ENCODE data around the gene CAMK4. TPM values are rescaled to one million over a fixed set of nuclear protein-coding genes. Genes with fewer than 3 reads are reported as not detected.
A peak's percentile ranks its signal among the peaks of the same experiment; 100 is the strongest.

CAMK4 gene
- total and polyA plus RNA-seq, 9 of the 15 experiments (the other 6 are each of a cell fraction or from before 2014, with no cell fraction given): 0.35 TPM; not detected in 8

DNA sequence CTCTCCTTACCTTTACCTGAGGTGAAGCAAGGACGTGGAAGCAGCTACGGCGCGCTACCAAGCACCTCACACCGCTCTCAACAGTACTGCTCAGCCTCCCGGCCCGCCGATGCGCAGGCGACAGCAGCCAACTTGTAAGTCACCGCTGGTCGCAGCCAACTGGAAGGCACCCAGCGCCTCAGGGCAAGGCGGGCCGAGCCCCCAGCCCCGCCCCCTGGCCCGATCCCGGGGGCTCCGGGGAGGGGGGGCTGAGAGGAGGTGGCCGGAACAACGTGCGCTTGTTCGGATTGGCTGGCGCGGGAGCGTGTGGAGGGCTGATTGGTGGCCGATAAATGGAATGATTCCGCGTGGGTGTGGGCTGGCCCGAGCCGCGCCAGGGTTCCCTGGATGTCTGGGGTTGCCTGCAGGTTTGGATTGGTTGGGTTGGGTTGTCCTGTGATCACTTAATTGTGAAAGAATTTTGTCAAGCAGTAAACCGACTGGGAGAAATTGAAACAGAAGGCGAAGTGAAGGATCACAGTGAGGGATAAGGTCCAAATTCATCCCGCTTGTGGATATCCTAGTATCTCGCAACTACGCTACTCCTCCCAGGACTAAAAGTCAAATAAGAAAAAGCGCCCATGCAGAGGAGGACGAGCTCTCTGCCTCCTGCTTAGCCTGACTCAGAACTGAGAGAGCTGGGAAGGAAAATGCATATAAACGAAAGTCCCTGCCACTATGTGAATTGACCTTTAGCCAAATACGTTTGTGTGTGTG is 288.4 kb downstream of the CAMK4 start, which contains the start of gene STARD4 (continued):
- TF ChIP-seq FOXM1 (IDR thresholded peaks at IDR 0.05; ENCODE audit: low read depth) (peak; percentile 62), FOXM1 (CRISPR knock-in tag; IDR thresholded peaks at IDR 0.05; ENCODE audit: low read depth) (no peak), ZNF124 (CRISPR knock-in tag; IDR thresholded peaks at IDR 0.05) (no peak), NBN (IDR thresholded peaks at IDR 0.05; ENCODE audit: low read depth) (peak; percentile 59; the same call in 1 of the 2 replicates), ZNF766 (CRISPR knock-in tag; conservative IDR thresholded peaks at IDR 0.05) (0 out of 2 replicates have a peak, but pooled peaks have one; percentile 12), ZBTB7A (IDR thresholded peaks at IDR 0.05; ENCODE audit: borderline replicate concordance, control insufficient read depth, low read depth, low read length) (peak; percentile 91), KDM1A (IDR thresholded peaks at IDR 0.05) (peak in 1 of 2 experiments; percentile 68; a peak in 2 of 4 replicates), YY1 (IDR thresholded peaks at IDR 0.05; ENCODE audit: borderline replicate concordance in 1 of 3, control insufficient read depth in 1 of 3, extremely low read depth in 1 of 3, insufficient read depth in 3 of 3, insufficient read length in 1 of 3, insufficient replicate concordance in 2 of 3, low read depth in 1 of 3, low read length in 2 of 3) (peak in 2 of 3 experiments; percentile 78 to 85), SOX6 (IDR thresholded peaks at IDR 0.05) (no peak), MYBL2 (IDR thresholded peaks at IDR 0.05; ENCODE audit: low read depth) (peak; percentile 14; the same call in 1 of the 2 replicates), MYBL2 (CRISPR knock-in tag; IDR thresholded peaks at IDR 0.05; ENCODE audit: borderline replicate concordance) (no peak), HCFC1 (IDR thresholded peaks at IDR 0.05; ENCODE audit: low read depth, low read length) (peak; percentile 6; the same call in 1 of the 2 replicates), PML (IDR thresholded peaks at IDR 0.05; ENCODE audit: low read length) (peak; percentile 82), BRD9 (IDR thresholded peaks at IDR 0.05; ENCODE audit: low read depth, partially characterized antibody) (peak; percentile 90), CTBP1 (IDR thresholded peaks at IDR 0.05; ENCODE audit: borderline replicate concordance) (peak; percentile 69), NR2C2 (CRISPR knock-in tag; IDR thresholded peaks at IDR 0.05) (no peak), NR2C2 (tag; IDR thresholded peaks at IDR 0.05) (peak; percentile 80), MTA3 (IDR thresholded peaks at IDR 0.05; ENCODE audit: borderline replicate concordance) (peak; percentile 72; the same call in 1 of the 2 replicates), MYC (IDR thresholded peaks at IDR 0.05; ENCODE audit: low read depth, low read length) (peak; percentile 72), MYC (CRISPR knock-in tag; IDR thresholded peaks at IDR 0.05; ENCODE audit: borderline replicate concordance, low read depth) (no peak), ZFX (CRISPR knock-in tag; IDR thresholded peaks at IDR 0.05) (peak; percentile 65), BRD4 (IDR thresholded peaks at IDR 0.05) (0 out of 2 replicates have a peak, but pooled peaks have one; percentile 57)
- TF ChIP-seq, protein P1, sequence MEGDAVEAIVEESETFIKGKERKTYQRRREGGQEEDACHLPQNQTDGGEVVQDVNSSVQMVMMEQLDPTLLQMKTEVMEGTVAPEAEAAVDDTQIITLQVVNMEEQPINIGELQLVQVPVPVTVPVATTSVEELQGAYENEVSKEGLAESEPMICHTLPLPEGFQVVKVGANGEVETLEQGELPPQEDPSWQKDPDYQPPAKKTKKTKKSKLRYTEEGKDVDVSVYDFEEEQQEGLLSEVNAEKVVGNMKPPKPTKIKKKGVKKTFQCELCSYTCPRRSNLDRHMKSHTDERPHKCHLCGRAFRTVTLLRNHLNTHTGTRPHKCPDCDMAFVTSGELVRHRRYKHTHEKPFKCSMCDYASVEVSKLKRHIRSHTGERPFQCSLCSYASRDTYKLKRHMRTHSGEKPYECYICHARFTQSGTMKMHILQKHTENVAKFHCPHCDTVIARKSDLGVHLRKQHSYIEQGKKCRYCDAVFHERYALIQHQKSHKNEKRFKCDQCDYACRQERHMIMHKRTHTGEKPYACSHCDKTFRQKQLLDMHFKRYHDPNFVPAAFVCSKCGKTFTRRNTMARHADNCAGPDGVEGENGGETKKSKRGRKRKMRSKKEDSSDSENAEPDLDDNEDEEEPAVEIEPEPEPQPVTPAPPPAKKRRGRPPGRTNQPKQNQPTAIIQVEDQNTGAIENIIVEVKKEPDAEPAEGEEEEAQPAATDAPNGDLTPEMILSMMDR (IDR thresholded peaks at IDR 0.05 in 2 of 3, conservative IDR thresholded peaks at IDR 0.05 in 1 of 3; ENCODE audit: insufficient read depth in 2 of 3, low read depth in 1 of 3, low read length in 3 of 3): peak in 1 of 3 experiments; percentile 1; a peak in 1 of 6 replicates
- TF ChIP-seq, protein P2, sequence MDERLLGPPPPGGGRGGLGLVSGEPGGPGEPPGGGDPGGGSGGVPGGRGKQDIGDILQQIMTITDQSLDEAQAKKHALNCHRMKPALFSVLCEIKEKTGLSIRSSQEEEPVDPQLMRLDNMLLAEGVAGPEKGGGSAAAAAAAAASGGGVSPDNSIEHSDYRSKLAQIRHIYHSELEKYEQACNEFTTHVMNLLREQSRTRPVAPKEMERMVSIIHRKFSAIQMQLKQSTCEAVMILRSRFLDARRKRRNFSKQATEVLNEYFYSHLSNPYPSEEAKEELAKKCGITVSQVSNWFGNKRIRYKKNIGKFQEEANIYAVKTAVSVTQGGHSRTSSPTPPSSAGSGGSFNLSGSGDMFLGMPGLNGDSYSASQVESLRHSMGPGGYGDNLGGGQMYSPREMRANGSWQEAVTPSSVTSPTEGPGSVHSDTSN (CRISPR knock-in tag; IDR thresholded peaks at IDR 0.05; ENCODE audit: low read depth): no peak
- TF ChIP-seq, protein P2 (tag; conservative IDR thresholded peaks at IDR 0.05; ENCODE audit: low read depth): 0 out of 2 replicates have a peak, but pooled peaks have one; percentile 26
